IMR-90 (cell line): Measurements from ENCODE around the gene TRDMT1. TPM values are rescaled to one million over a fixed set of nuclear protein-coding genes. Genes with fewer than 3 reads are reported as not detected.

Experiments used
- ATAC-seq: fragments of 200-7000 bp; cut with Tn5 transposase; 2 replicates; pipeline ENCODE4 v1.9.1; 2020; ENCODE audit warnings: low read depth, mild to moderate bottlenecking, moderate library complexity
- BruUV-seq: library from RNA; stranded (reverse); fragments of 400-500 nt; replicated peaks from 2 replicates; lab custom pipeline; 2021; lab: Mats Ljungman, UMichigan
- CTCF ChIA-PET: fragments of 300-600 bp; formaldehyde crosslinking; extraction: SDS; loops from one replicate; lab custom pipeline; 2021; ENCODE audit warnings: antibody characterized with exemption; lab: Yijun Ruan, JAX
- POLR2A ChIA-PET: fragments of 300-600 bp; sonication (Branson Sonifier 250); formaldehyde crosslinking; loops from one replicate; lab custom pipeline; 2022; ENCODE audit warnings: antibody characterized with exemption; ENCODE audit not compliant: unreplicated experiment; lab: Charles Lee
- DNase-seq: peaks from one replicate; pipeline ENCODE4 v3.0.0; 2013
- H2AFZ ChIP-seq: replicated peaks from 2 replicates; pipeline ENCODE3; 2013; ENCODE audit warnings: low read length, mild to moderate bottlenecking; ENCODE audit not compliant: poor library complexity
- H2AK5ac ChIP-seq: 2 replicates; pipeline ENCODE4 v1.6.1; 2013; ENCODE audit warnings: low read depth, low read length, inconsistent platforms
- H2AK9ac ChIP-seq: replicated peaks from 2 replicates; pipeline ENCODE3; 2013; ENCODE audit warnings: mild to moderate bottlenecking, low read depth, low read length, moderate library complexity; ENCODE audit not compliant: poor library complexity
- H2BK120ac ChIP-seq: 2 replicates; pipeline ENCODE4 v1.6.1; 2013; ENCODE audit warnings: low read depth, low read length, inconsistent platforms
- H2BK15ac ChIP-seq: 3 replicates; pipeline ENCODE4 v1.6.1; 2013; ENCODE audit warnings: low read depth, low read length, inconsistent platforms
- H2BK20ac ChIP-seq: 2 replicates; pipeline ENCODE4 v1.6.1; 2013; ENCODE audit warnings: low read depth, mild to moderate bottlenecking, inconsistent platforms, low read length, moderate library complexity
- H2BK5ac ChIP-seq: 2 replicates; pipeline ENCODE4 v1.6.1; 2013; ENCODE audit warnings: mild to moderate bottlenecking, low read depth, low read length, inconsistent platforms; ENCODE audit not compliant: poor library complexity, severe bottlenecking
- H3K14ac ChIP-seq: replicated peaks from 2 replicates; pipeline ENCODE4 v1.6.1; 2013; ENCODE audit warnings: low read depth, low read length, inconsistent platforms
- H3K18ac ChIP-seq: 2 replicates; pipeline ENCODE4 v1.6.1; 2013; ENCODE audit warnings: low read depth, low read length, control low read depth
- H3K23ac ChIP-seq: 2 replicates; pipeline ENCODE4 v1.6.1; 2013; ENCODE audit warnings: low read depth, low read length, inconsistent platforms
- H3K27ac ChIP-seq: 2 replicates; pipeline ENCODE4 v1.5.1; 2013; ENCODE audit warnings: mild to moderate bottlenecking, control low read depth, low read length; ENCODE audit not compliant: insufficient read depth
- H3K27me3 ChIP-seq: 2 replicates; pipeline ENCODE4 v1.6.1; 2013; ENCODE audit warnings: low read length; ENCODE audit not compliant: control insufficient read depth, insufficient read depth
- H3K36me3 ChIP-seq: 2 replicates; pipeline ENCODE4 v1.6.1; 2013; ENCODE audit warnings: low read length, mixed read lengths; ENCODE audit not compliant: control insufficient read depth, insufficient read depth
- H3K4ac ChIP-seq: 2 replicates; pipeline ENCODE4 v1.6.1; 2013; ENCODE audit warnings: low read depth, low read length, inconsistent platforms
- H3K4me1 ChIP-seq: 2 replicates; pipeline ENCODE4 v1.6.1; 2013; ENCODE audit warnings: low read length, mixed read lengths; ENCODE audit not compliant: control insufficient read depth, insufficient read depth
- H3K4me2 ChIP-seq: 2 replicates; pipeline ENCODE4 v1.6.1; 2013; ENCODE audit warnings: low read depth, mild to moderate bottlenecking, control low read depth, low read length, moderate library complexity
- H3K4me3 ChIP-seq: 2 replicates; pipeline ENCODE4 v1.5.1; 2013; ENCODE audit warnings: low read depth, mild to moderate bottlenecking, control low read depth, low read length, moderate library complexity; ENCODE audit not compliant: insufficient read depth
- H3K56ac ChIP-seq: 2 replicates; pipeline ENCODE4 v1.6.1; 2013; ENCODE audit warnings: low read length, inconsistent platforms; ENCODE audit not compliant: insufficient read depth; ENCODE audit errors: extremely low read depth
- H3K79me1 ChIP-seq, 2 experiments: 2 replicates each; pipeline ENCODE4 v1.6.1; 2013; ENCODE audit warnings: low read length in 2 of 2, inconsistent platforms in 1 of 2, low read depth in 1 of 2
- H3K9ac ChIP-seq: 2 replicates; pipeline ENCODE4 v1.6.1; 2013; ENCODE audit warnings: low read depth, low read length, control low read depth
- H3K9me1 ChIP-seq: 2 replicates; pipeline ENCODE4 v1.6.1; 2013; ENCODE audit warnings: low read length, inconsistent platforms; ENCODE audit not compliant: insufficient read depth
- H3K9me3 ChIP-seq: 2 replicates; pipeline ENCODE4 v1.6.1; 2013; ENCODE audit warnings: low read length; ENCODE audit not compliant: control insufficient read depth, insufficient read depth
- H4K20me1 ChIP-seq: 2 replicates; pipeline ENCODE4 v1.6.1; 2013; ENCODE audit warnings: low read length, inconsistent platforms; ENCODE audit not compliant: insufficient read depth
- H4K5ac ChIP-seq: 2 replicates; pipeline ENCODE4 v1.6.1; 2013; ENCODE audit warnings: mild to moderate bottlenecking, low read depth, low read length, control low read depth
- H4K8ac ChIP-seq, 2 experiments: 2 replicates each; pipeline ENCODE4 v1.6.1; 2013; ENCODE audit warnings: low read depth in 2 of 2, low read length in 2 of 2, control low read depth in 1 of 2, inconsistent platforms in 1 of 2
- H4K91ac ChIP-seq: 2 replicates; pipeline ENCODE4 v1.6.1; 2013; ENCODE audit warnings: low read depth, low read length, inconsistent platforms; ENCODE audit not compliant: insufficient read depth
- CHD1 ChIP-seq: IDR thresholded peaks from 2 replicates; pipeline ENCODE4 v1.6.1; 2012; ENCODE audit warnings: low read depth, low read length, improper control_type of control experiment
- FOS ChIP-seq: fragments of 150-350 bp; IDR thresholded peaks from 2 replicates; pipeline ENCODE4 v1.6.1; 2016; ENCODE audit warnings: low read depth, low read length
- MAFK ChIP-seq: IDR thresholded peaks from 2 replicates; pipeline ENCODE4 v1.6.1; 2012; ENCODE audit warnings: low read depth, low read length, improper control_type of control experiment
- MXI1 ChIP-seq: IDR thresholded peaks from 2 replicates; pipeline ENCODE4 v1.6.1; 2012; ENCODE audit warnings: low read depth, mild to moderate bottlenecking, low read length, moderate library complexity, borderline replicate concordance
- POLR2A ChIP-seq: IDR thresholded peaks from 2 replicates; pipeline ENCODE4 v1.6.1; 2012; ENCODE audit warnings: mild to moderate bottlenecking, low read depth, low read length
- RAD21 ChIP-seq: IDR thresholded peaks from 2 replicates; pipeline ENCODE4 v1.6.1; 2012; ENCODE audit warnings: low read length, improper control_type of control experiment
- RFX5 ChIP-seq: IDR thresholded peaks from 2 replicates; pipeline ENCODE4 v1.8.0; 2012; ENCODE audit warnings: low read depth, mild to moderate bottlenecking, low read length, moderate library complexity
- SMC3 ChIP-seq: fragments of 150-350 bp; IDR thresholded peaks from 2 replicates; pipeline ENCODE4 v1.6.1; 2016; ENCODE audit warnings: low read depth, mild to moderate bottlenecking, antibody characterized with exemption, low read length, moderate library complexity
- WGBS, 2 experiments: methylation state at CpG; one replicate each; pipeline versions ENCODE4 v1.1.5 to v1.1.7; 2013; ENCODE audit warnings: missing lambda C conversion rate in 2 of 2; ENCODE audit not compliant: insufficient read length in 1 of 2; ENCODE audit errors: extremely low coverage in 2 of 2; 5-methylcytosine and 5-hydroxymethylcytosine counted together
- dilution Hi-C: fragments of 300-500 bp; cut with HindIII; formaldehyde crosslinking; loops from one replicate; pipeline ENCODE4 v1.14.3; 2018; ENCODE audit warnings: low sequenced_read_pairs; ENCODE audit not compliant: unreplicated experiment
- in situ Hi-C: fragments of 300-500 bp; cut with MboI; formaldehyde crosslinking; loops from 3 replicates; pipeline ENCODE4 v1.14.3; 2019; ENCODE audit warnings: low sequenced_read_pairs, inconsistent platforms, mixed read lengths
- intact Hi-C: fragments of 100-400 bp; cut with micrococcal nuclease; formaldehyde crosslinking; loops from 2 replicates; pipeline ENCODE4 v1.10.0; 2022
- polyA plus RNA-seq, 3 experiments: library from polyadenylated mRNA; depleted of rRNA; stranded (reverse); fragments of >200 nt; gene quantifications; 2 replicates each; pipeline ENCODE4 v1.2.3, GENCODE V29; 2012; ENCODE audit warnings: low replicate concordance in 1 of 3
- total RNA-seq: library from RNA; depleted of rRNA; stranded (reverse); fragments of >200 nt; gene quantifications from 2 replicates; pipeline ENCODE4 v1.2.3, GENCODE V29; 2012

TRDMT1 gene
- total and polyA plus RNA-seq, 2 of the 4 experiments (the other 2 are of a cell fraction) = 2.1 to 4.7 TPM

GRCh38 chr10:17203416-17203815 is 1.9 kb upstream of the TRDMT1 start (continued):
- TF ChIP-seq MXI1 (no peak), RFX5 (no peak)

- POLR2A ChIA-PET = no interaction called here
- Histone ChIP-seq H3K14ac (no peak overlapping the region), H2AFZ (no peak overlapping the region), H4K5ac (no peak overlapping the region), H4K91ac (no peak overlapping the region), H3K79me1 (peaks cover 7 to 37% of the 10 kb centered on the region in 2 experiments), H2AK5ac (no peak overlapping the region), H3K36me3 (no peaks in the 10 kb centered on the region), H4K8ac (no peak overlapping the region), H4K20me1 (no peaks in the 10 kb centered on the region), H3K9me1 (0 out of 2 replicates have a peak, but pooled peaks cover 3% of the 10 kb centered on the region), H3K56ac (no peak overlapping the region), H2AK9ac (no peak overlapping the region), H2BK120ac (no peak overlapping the region), H3K4me3 (no peak overlapping the region), H3K27ac (no peak overlapping the region), H3K4me2 (no peak overlapping the region), H3K18ac (no peak overlapping the region), H3K4me1 (peaks cover 9% of the 10 kb centered on the region; the same call in 1 of the 2 replicates), H3K4ac (no peak overlapping the region), H3K23ac (no peak overlapping the region), H2BK15ac (no peak overlapping the region), H3K27me3 (no peaks in the 10 kb centered on the region), H2BK20ac (no peak overlapping the region), H3K9me3 (no peaks in the 10 kb centered on the region), H2BK5ac (no peak overlapping the region), H3K9ac (no peak overlapping the region)
- dilution Hi-C loops = no loop called here
- TF ChIP-seq FOS (no peak), MXI1 (no peak), RAD21 (no peak), RFX5 (no peak), CHD1 (no peak), MAFK (no peak), SMC3 (no peak), POLR2A (no peak)
- CTCF ChIA-PET = no interaction called here
- no TSS peak for BruUV-seq
- WGBS, 2 experiments = no CpG with 5 or more reads among the region's 4 CpGs
- intact Hi-C loops = no loop called here
- DNase-seq (no peak), ATAC-seq (no peak)
- in situ Hi-C loops = no loop called here
Measured at GRCh38 chr10:17202999-17203398, 1.5 kb upstream of the TRDMT1 start.
